ENCODE measurements around the gene TRIO. TPM values are rescaled to one million over a fixed set of nuclear protein-coding genes. Genes with fewer than 3 reads are reported as not detected.

The TRIO gene
- total and polyA plus RNA-seq, 2 donors (not counting 3 experiments of a cell fraction or from before 2014, with no cell fraction given): 82.9 to 248 TPM

DNA sequence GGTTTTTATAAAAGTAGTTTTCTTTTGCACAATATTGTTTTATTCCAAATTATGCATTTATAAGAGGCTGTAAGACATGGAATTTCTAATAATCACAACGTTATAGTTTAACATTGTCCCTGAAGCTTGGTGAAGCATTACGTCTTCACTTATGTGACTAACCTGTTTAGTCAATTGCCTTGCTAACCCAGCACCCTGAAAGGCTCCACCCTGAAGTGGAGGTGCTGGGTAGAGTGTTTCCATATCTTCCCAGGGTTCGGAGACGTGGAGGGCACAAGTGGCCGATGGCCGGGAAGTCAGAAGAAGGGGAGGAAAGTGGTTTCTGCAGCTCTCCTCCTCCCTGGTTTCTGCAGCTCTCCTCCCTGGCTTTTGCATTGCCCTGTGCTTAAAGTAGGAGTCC is 83.4 kb downstream of the TRIO start:
- peak overlapping the region; percentile 54 for H3K27ac ChIP-seq (ENCODE audit: insufficient read depth, low read depth, low read length)
- no peak overlapping the region for H3K4me3 ChIP-seq (replicated peaks in 1 of 3; ENCODE audit: insufficient read depth in 1 of 3, low read depth in 1 of 3, low read length in 3 of 3)
- no peak overlapping the region for H2AFZ ChIP-seq (ENCODE audit: low read depth, low read length)
- H3K79me2 ChIP-seq (ENCODE audit: control insufficient read depth, insufficient read depth, low read length): peaks cover 99% of the 10 kb centered on the region
- TF ChIP-seq MYC (IDR thresholded peaks at IDR 0.05; ENCODE audit: low read depth, low read length) (no peak), GATA2 (IDR thresholded peaks at IDR 0.05; ENCODE audit: insufficient read depth, insufficient read length, low read depth, low read length) (no peak)
- no peak overlapping the region for H3K9ac ChIP-seq (replicated peaks; ENCODE audit: extremely low read depth, insufficient read depth, low read length)
- CTCF ChIA-PET: interaction anchor here (0.7 to 2.1 kb wide), 7 partner anchors 13 to 83 kb away, joined by 3 to 7 read pairs (median 4); partner anchors contain the start of gene TRIO
- H4K20me1 ChIP-seq (replicated peaks; ENCODE audit: control insufficient read depth, extremely low read depth, insufficient read depth, low read length): no peaks in the 10 kb centered on the region
- FAIRE-seq: no peak
- dilution Hi-C loops (cut with MboI; ENCODE audit: extremely low pct_ligation_motif_present, low sequenced_read_pairs): no loop called here
- H3K4me1 ChIP-seq (ENCODE audit: control insufficient read depth, extremely low read depth, insufficient read depth, low read length): peaks cover 60% of the 10 kb centered on the region
- POLR2A ChIA-PET: no interaction called here
- intact Hi-C loops (cut with micrococcal nuclease): loop anchor here (2.0 to 5.0 kb wide), 3 partner anchors 72 to 190 kb away; no protein-coding TSS in a partner anchor
- H3K27me3 ChIP-seq (ENCODE audit: control insufficient read depth in 2 of 2, insufficient read depth in 2 of 2, low read length in 2 of 2): no peaks in the 10 kb centered on the region
- DNase-seq (ENCODE audit: low read depth, low spot score): no peak
- no peaks in the 10 kb centered on the region for H3K36me3 ChIP-seq (ENCODE audit: control insufficient read depth in 2 of 2, extremely low read depth in 1 of 2, insufficient read depth in 2 of 2, low read length in 2 of 2)
- TSS peak; percentile 64 for BruUV-seq (replicated peaks)
- peak overlapping the region; percentile 40 for H3K4me2 ChIP-seq (ENCODE audit: insufficient read depth, low read length)
- H3K9me1 ChIP-seq (replicated peaks; ENCODE audit: control insufficient read depth, extremely low read depth, insufficient read depth, low read length): no peaks in the 10 kb centered on the region
- no peaks in the 10 kb centered on the region for H3K9me3 ChIP-seq (replicated peaks; ENCODE audit: control insufficient read depth, insufficient read depth, low read length)

GRCh38 chr5:14226992-14227391 is 83.8 kb downstream of the TRIO start:
- peak; percentile 36 for TF ChIP-seq GATA2 (IDR thresholded peaks at IDR 0.05; ENCODE audit: insufficient read depth, insufficient read length, low read depth, low read length)
- TF ChIP-seq MYC (IDR thresholded peaks at IDR 0.05; ENCODE audit: low read depth, low read length): no peak
- no peak for TF ChIP-seq CTCF (IDR thresholded peaks at IDR 0.05; ENCODE audit: extremely low read depth in 1 of 2, insufficient read depth in 1 of 2, low read depth in 1 of 2, low read length in 2 of 2)
- TF ChIP-seq POLR2AphosphoS5 (IDR thresholded peaks at IDR 0.05; ENCODE audit: insufficient read depth, low read depth, low read length): peak; percentile 75
- peak; percentile 33 for TF ChIP-seq POLR2A (IDR thresholded peaks at IDR 0.05; ENCODE audit: low read depth, low read length)
- Histone ChIP-seq H3K27me3 (ENCODE audit: control insufficient read depth in 2 of 2, insufficient read depth in 2 of 2, low read length in 2 of 2) (no peaks in the 10 kb centered on the region), H3K4me2 (ENCODE audit: insufficient read depth, low read length) (peak overlapping the region; percentile 40), H3K4me3 (replicated peaks in 1 of 3; ENCODE audit: insufficient read depth in 1 of 3, low read depth in 1 of 3, low read length in 3 of 3) (no peak overlapping the region), H3K9ac (replicated peaks; ENCODE audit: extremely low read depth, insufficient read depth, low read length) (no peak overlapping the region), H3K27ac (ENCODE audit: insufficient read depth, low read depth, low read length) (peak overlapping the region; percentile 54), H3K79me2 (ENCODE audit: control insufficient read depth, insufficient read depth, low read length) (peaks cover 100% of the 10 kb centered on the region), H3K4me1 (ENCODE audit: control insufficient read depth, extremely low read depth, insufficient read depth, low read length) (peaks cover 60% of the 10 kb centered on the region), H3K9me3 (replicated peaks; ENCODE audit: control insufficient read depth, insufficient read depth, low read length) (no peaks in the 10 kb centered on the region), H2AFZ (ENCODE audit: low read depth, low read length) (no peak overlapping the region), H3K9me1 (replicated peaks; ENCODE audit: control insufficient read depth, extremely low read depth, insufficient read depth, low read length) (no peaks in the 10 kb centered on the region), H4K20me1 (replicated peaks; ENCODE audit: control insufficient read depth, extremely low read depth, insufficient read depth, low read length) (no peaks in the 10 kb centered on the region), H3K36me3 (ENCODE audit: control insufficient read depth in 2 of 2, extremely low read depth in 1 of 2, insufficient read depth in 2 of 2, low read length in 2 of 2) (no peaks in the 10 kb centered on the region)
- FAIRE-seq (peak; percentile 79), DNase-seq (ENCODE audit: low read depth, low spot score) (peak; percentile 55)
- no TSS peak for BruUV-seq (replicated peaks)
- POLR2A ChIA-PET: no interaction called here
- CTCF ChIA-PET: interaction anchor here (0.7 to 2.9 kb wide), 7 partner anchors 13 to 84 kb away, joined by 3 to 9 read pairs (median 5); partner anchors contain the start of gene TRIO
- intact Hi-C loops (cut with micrococcal nuclease) (loop anchor here (1.0 to 5.0 kb wide), 5 partner anchors 22 to 190 kb away; no protein-coding TSS in a partner anchor), dilution Hi-C loops (cut with MboI; ENCODE audit: extremely low pct_ligation_motif_present, low sequenced_read_pairs) (no loop called here)
